HG03045 (cell line): ENCODE results near the gene MAGI1.
"Not testable (repeated sequence)": the region's sequence is repeated elsewhere in the genome, so short reads cannot be mapped to it uniquely, and the experiment has no call there.

Experiments
- ATAC-seq: cut with Tn5 transposase; IDR thresholded peaks from one replicate; pipeline ENCODE4 v1.9.1; 2021; ENCODE audit warnings: mild to moderate bottlenecking, moderate library complexity; ENCODE audit not compliant: unreplicated experiment

MAGI1 gene

GRCh38 chr3:65516998-65517397 is 521.7 kb downstream of the MAGI1 start:
- no peak for ATAC-seq

DNA sequence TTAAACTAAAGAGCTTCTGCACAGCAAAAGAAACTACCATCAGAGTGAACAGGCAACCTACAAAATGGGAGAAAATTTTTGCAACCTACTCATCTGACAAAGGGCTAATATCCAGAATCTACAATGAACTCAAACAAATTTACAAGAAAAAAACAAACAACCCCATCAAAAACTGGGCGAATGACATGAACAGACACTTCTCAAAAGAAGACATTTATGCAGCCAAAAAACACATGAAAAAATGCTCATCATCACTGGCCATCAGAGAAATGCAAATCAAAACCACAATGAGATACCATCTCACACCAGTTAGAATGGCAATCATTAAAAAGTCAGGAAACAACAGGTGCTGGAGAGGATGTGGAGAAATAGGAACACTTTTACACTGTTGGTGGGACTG is 524.4 kb downstream of the MAGI1 start:
- ATAC-seq, result not testable (repeated sequence)

- not testable (repeated sequence) for ATAC-seq
Measured at GRCh38 chr3:65509423-65509794, 529.3 kb downstream of the MAGI1 start.

DNA sequence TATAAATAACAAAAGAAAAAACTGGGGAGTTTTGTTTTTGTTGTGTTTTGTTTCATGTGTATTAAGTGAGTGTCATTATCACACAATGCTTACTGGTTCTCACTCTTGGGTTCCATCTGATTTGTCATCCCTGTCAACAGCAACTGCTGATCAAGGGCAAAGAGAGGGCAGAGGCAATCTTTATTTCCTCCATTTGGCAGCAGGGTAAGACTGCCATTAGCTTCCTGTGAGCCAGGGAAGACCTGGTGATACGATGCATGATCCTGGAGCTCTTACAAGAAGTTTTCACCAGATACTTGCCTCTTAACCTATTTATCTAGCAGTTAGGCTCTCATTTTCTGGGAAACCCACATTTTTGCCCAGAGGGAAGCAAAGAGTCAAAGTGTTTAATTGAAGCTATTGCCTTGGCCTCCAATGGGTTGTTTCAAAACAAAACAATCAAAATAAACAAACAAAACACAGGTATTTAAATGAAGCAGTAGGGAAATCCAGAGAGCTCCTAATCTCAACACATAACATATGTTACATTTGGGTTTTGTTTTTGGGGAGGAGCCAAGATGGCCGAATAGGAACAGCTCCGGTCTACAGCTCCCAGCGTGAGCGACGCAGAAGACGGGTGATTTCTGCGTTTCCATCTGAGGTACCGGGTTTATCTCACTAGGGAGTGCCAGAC is 529.8 kb downstream of the MAGI1 start:
- ATAC-seq, result no peak

DNA sequence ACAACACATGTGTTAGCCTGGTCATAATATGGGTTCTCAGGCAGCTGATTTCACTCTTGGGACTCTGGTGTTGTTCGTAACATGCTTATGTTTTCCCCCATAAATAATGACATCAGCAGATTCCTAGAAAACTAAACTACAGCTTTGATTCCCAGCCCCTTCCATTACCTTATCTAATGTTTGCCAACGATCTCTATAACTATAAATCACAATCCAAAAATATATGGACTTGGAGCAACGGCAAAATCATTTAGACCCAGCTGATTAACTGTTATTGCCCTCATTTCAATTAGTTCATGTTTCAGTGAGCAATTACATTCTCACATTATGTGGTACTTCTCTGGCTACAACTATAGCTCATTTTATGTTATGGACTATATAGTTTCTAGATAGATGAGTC is 531.3 kb downstream of the MAGI1 start:
- no peak for ATAC-seq

GRCh38 chr3:65503776-65504175 is 534.9 kb downstream of the MAGI1 start:
- no peak for ATAC-seq

GRCh38 chr3:65502526-65502925 is 536.2 kb downstream of the MAGI1 start:
- no peak for ATAC-seq

DNA sequence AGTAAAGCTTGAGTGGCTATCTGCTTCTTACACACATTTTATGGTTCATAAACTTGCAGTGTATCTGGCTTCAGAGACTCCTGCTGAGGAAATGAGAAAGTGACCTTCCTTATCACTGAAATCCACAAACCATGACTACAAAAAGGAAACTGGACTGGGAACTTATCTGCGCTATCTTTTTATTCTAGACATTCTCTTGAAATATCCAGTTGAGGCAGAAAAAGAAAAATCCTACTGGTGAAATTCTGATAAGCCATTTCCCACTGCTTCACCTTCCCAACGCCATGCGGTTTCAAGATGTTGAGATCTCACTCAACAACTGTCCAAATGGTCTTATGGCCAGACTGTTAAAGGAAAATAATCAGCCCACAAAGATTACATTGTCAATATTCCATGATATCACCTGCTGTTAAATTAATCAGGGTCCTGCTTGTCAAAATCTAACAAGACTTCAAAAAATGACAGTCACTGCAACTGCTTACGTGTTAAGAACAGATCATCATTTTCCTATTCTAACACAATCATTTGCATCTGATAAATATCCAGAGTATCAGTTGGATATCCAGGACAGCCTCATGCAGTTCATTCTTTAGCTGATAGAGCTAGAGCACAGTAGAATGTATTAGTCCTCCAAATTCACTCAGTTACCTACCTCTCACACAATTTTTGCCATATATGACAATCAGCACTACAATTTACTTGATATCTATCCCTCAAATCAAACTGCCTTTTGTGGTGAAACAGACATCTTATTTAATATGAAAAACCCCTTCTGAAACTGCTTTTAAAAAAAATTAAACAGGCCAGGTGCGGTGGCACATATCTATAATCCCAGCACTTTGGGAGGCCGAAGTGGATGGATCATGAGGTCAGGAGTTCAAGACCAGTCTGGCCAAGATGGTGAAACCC is 538.1 kb downstream of the MAGI1 start:
- no peak for ATAC-seq

GRCh38 chr3:65497846-65498245 is 540.9 kb downstream of the MAGI1 start:
- ATAC-seq, result no peak

DNA sequence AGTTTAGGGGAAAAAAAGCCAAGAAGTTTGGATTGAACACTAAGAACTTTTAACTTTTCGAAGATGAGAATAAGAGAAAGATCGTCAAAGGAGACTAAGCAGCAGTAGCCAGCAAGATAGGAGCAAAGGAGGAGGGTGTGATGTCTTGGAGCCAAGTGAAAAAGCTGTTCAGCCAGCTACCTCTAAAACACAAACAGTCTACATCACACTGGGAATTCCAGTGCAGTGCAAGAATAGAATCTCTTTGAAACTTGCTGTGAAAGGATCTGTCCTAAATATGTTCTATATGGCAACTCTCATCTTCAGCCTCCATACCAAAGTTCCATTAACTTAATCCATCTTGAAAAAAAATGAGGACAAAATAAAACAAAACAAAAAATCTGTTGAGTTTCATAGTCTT is 541.5 kb downstream of the MAGI1 start:
- no peak for ATAC-seq

DNA sequence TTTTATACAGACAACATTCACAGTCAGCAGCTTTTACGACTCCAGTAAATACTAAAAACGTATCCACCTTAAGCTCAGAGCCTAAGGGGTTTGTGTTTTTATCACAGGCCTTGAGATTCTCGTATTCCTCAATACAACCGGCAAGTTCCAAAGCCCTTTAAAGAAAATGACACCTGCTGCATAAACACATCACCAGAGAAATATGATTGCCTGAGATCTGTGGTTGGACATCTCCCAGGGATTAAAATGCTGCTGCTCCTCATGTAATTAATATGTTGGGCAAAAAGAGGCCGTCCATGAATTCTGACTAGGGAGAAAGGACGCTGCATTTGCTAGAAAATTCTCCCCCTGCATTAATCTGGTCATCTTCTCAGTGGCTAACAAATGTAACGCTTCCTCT is 544.8 kb downstream of the MAGI1 start:
- no peak for ATAC-seq

- no peak for ATAC-seq
Measured at GRCh38 chr3:65493371-65493882, 545.3 kb downstream of the MAGI1 start.

GRCh38 chr3:65492249-65492648 is 546.5 kb downstream of the MAGI1 start:
- no peak for ATAC-seq

- ATAC-seq, result no peak
Measured at GRCh38 chr3:65490114-65490513, 548.6 kb downstream of the MAGI1 start.

GRCh38 chr3:65489253-65489652 is 549.5 kb downstream of the MAGI1 start:
- no peak for ATAC-seq

GRCh38 chr3:65485826-65486469 is 552.8 kb downstream of the MAGI1 start:
- no peak for ATAC-seq

GRCh38 chr3:65484964-65485363 is 553.8 kb downstream of the MAGI1 start:
- ATAC-seq, result no peak

GRCh38 chr3:65483480-65483879 is 555.2 kb downstream of the MAGI1 start:
- ATAC-seq, result no peak

DNA sequence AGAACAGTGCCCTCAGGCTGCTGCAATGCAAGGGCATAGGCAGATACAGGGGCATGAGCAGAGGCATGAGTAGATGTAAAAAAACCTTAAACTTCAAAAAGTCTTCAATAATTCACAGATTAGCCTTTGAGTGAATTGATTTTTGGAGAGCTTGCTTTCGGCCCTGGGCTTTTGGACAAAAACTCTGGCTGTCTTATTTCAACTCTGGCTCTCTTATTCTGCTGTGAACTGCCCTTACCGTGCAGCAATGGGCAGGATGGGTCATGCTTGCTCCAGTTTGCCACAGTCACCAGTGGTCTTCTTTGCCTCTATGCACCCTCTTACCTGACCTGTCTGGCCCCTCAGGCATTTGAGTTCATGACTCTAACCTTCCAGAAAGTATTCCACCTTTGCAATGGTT is 555.7 kb downstream of the MAGI1 start:
- no peak for ATAC-seq

GRCh38 chr3:65481085-65481484 is 557.6 kb downstream of the MAGI1 start:
- ATAC-seq, result no peak

- no peak for ATAC-seq
Measured at GRCh38 chr3:65479990-65480389, 558.7 kb downstream of the MAGI1 start.
